TTC549 (cell line): ENCODE results near the gene DNMT3A.

Source experiments
- FAIRE-seq: peaks from 2 replicates; lab custom pipeline; 2012; peaks lifted over from hg19 to GRCh38; lab: Jason Lieb, UNC

The DNMT3A gene

DNA sequence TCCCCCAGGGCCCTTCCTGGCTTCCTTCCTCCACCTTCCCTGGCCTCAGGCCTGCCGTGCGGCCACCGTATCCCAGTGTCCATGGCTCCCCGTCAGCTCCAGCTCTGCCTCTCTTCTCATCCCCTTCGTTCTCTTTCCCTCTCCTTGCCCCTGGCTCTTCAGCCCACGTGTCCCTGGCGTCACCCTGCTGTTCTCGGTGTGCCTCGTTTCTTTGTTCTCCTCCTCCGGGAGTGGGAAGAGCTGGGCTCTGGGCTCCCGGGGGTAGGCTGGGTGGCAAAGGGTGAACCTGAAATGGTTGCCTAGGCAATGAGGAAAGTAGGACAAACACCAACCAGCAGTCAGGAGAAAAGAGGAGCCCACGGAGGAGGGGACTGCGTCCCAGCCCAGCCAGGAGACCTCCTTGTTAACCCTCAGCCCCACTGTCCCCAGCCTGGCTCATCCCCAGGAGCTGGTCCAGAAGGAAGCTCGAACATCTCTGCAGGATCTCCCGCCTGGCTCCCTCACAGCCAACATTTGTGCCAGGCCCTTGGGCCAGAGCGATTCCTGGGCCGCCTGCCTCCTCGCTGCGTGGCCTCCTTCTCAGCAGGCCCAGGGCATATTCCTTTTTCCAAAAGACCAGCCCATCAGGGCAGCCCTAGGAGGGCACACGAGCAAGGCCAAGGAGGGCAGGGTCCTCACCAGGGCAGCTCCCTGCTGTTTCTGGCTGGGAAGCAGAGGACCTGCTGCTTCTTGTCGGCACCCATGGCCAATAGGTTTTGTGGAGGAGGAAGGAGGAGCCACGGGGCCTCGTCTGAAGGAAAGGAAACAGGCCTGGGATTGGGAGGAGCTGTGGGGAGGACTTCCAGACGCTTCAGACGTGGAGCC, 30.9 kb upstream of the DNMT3A start:
- FAIRE-seq: no peak

GRCh38 chr2:25371253-25372241, 29.8 kb upstream of the DNMT3A start:
- FAIRE-seq: no peak

- no peak for FAIRE-seq
Measured at GRCh38 chr2:25369876-25370275, 28.2 kb upstream of the DNMT3A start.

GRCh38 chr2:25369439-25369838, 27.7 kb upstream of the DNMT3A start:
- no peak for FAIRE-seq

DNA sequence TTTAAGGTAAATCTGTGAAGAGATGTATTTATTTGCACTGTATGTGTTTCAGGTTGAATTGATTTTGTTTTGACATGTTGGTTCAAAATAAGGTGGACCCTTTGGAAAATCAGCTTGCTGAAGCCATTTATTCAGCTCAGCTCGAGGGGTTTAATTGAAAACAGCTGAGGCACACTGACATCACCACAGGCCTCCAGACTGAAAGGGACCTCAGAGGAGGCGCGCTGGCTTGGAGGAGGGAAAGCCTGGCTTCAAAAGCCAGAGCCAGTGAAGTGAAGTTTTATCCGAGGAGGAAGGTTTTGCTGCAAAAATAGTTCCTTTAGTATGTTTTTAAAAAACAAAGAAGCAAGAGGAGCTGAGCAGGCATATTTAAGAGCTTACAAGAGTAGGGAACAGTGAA, 26.9 kb upstream of the DNMT3A start:
- no peak for FAIRE-seq

DNA sequence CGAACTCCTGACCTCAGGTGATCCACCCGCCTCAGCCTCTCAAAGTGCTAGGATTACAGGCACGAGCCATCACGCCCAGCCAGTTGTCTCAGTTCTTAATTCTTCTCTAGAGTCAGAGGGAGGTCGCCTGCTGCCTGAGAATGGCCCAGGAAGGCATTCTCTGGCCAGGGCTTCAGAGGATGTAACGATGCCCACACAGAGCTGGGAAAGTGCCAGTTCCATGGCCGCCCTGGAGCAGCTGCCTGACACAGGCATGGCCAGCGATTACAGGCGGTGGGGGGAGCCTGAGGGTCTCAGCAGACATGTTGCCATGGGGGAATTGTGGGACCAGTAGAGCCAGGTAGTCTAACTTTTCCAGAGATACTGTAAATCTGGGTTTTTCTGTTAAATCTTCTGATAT, 25.6 kb upstream of the DNMT3A start:
- FAIRE-seq: no peak

DNA sequence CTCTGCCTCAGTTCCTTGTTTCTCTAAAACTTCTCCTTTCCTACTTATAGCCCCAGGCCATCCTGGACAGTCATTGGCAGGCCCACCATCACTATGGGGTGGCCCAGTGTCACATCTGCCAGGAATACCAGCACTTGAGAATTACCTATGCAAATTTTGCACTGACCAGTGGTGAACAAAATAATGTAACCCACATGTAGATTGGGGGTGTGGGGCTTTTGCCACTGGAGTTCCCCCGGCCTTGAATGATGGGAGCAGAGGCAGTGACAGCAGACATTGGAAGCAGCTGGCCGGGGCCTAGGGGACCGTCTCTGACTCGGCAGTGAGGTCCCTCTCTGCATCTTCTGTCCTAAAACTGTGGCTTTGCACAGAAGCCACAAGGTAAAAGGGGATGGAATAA, 24.9 kb upstream of the DNMT3A start:
- FAIRE-seq: no peak

GRCh38 chr2:25365241-25365640, 23.5 kb upstream of the DNMT3A start:
- FAIRE-seq: no peak

- FAIRE-seq: no peak
Measured at GRCh38 chr2:25363733-25364132, 22.0 kb upstream of the DNMT3A start.

DNA sequence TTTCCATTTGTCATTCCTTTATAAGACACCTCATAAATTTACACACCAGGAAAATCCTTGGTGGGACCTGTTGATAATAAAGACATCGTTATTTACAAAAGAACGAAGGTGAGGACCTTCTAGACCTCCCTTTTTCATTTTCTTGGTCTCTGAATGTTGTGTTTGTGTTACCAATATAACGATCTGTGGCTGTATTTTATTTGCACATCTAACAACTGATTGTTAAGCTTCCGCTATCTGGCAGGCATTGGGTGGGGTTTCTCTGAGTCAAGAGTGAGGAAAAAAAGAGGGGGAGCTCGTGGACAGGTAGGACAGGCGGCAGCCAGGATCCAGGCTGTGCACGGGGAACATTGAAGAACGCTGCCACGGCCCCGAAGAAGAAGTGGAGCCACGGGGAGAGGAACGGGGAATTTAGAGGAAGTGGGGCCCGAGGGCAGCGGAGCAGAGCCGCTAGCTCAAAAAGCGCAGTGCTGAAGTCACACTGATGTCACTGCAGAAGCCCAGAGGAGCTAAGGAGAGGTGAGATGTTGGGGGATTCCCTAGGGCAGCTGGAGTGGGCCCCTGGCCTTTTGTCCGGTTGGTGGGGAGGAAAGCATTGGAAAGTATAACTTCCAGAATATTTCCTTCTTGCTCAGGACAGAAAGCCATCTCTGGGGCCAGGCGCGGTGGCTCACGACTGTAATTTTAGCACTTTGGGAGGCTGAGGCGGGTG, 20.9 kb upstream of the DNMT3A start:
- no peak for FAIRE-seq

DNA sequence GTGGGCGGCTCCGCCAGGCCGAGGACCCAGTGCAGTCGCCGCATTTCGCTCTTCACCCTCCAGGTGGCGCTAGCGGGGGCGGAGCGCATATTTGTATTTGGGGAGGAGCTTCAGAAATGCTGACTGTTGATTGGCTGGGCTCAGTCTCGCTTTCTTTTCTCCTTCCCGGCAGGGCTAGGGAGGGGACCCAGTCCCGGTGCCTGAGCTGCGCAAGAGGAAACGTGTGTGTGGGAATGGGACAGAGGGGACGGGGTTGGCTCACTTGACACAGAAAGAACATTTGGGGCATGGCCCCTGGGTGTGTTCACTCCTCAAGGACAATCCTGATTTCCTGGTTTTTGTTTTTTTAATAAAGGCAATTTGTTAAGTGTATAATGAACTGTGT, 20.3 kb upstream of the DNMT3A start:
- FAIRE-seq: peak; percentile 93

DNA sequence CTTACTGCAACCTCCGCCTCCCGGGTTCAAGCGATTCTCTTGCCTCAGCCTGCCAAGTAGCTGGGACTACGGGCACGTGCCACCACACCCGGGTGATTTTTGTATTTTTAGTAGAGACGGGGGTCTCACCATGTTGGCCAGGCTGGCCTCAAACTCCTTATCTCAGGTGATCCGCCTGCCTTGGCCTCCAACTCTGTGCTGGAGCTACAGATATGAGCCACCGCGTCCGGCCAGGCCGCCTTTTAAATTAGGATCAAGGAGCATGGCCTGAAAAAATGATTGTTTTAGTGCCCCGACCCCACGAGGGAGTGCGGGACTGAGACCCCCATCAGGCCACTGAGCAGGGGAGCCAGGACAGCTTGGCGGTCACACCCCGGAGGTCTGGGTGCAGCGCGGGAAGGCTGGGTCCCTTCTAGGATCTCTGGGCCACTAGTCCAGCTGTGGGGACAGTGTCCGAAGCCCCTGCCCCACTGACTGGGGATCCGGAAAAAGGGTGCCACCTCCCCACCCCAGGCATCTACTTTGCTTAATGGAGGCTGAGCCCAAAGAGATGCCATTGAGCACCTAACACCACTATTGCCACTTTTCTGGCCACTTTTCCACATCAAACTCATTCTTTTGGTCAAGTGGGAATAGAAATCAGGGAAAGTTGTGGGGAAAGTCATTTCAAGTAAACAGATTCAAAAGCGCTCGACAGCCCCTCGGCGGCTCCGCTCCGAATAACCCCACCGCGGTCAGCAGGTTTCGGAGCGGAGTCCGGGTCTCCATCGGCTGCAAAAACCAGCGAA, 19.7 kb upstream of the DNMT3A start:
- no peak for FAIRE-seq

DNA sequence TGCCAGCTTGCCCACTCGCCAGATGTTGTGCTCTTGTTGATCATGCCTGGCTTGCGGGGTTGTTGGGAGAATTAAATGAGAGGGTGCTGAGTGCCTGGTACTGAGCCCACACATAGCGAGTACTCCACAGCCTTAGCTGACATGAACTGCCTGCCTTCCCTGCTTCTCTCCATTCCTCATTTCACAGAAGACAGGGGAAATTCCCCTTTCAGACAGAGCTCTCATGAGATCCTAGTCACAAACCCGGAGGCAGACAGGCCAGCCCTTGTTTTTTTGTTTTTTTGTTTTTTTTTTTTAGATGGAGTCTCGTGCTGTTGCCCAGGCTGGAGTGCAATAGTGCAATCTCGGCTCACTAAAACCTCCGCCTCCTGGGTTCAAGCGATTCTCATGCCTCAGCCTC, 17.1 kb upstream of the DNMT3A start:
- FAIRE-seq: no peak

GRCh38 chr2:25358249-25358815, 16.6 kb upstream of the DNMT3A start:
- FAIRE-seq: no peak

DNA sequence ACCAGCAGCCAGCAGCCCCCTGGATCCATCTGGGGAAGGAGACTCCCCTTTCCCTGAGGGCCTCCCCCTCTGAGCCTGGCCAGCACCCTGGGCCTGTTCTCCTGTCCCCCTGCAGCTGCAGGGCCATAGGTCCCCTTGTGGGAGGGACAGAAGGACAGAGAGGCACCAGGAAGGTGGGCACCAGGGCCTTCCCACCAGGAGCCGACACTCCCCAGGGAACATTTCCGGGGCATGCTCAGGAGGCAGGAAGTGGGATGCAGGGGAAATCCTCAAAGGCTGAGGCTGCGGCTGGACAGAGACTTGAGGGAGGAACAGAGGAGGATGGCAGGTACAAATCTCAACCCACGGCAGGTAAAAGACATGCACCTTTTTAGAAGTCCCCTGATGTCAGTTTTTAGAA, 14.4 kb upstream of the DNMT3A start:
- FAIRE-seq: no peak

GRCh38 chr2:25355270-25355669, 13.5 kb upstream of the DNMT3A start:
- FAIRE-seq: no peak

GRCh38 chr2:25354116-25354515, 12.4 kb upstream of the DNMT3A start:
- FAIRE-seq: no peak

- no peak for FAIRE-seq
Measured at GRCh38 chr2:25349397-25349796, 7.7 kb upstream of the DNMT3A start.

DNA sequence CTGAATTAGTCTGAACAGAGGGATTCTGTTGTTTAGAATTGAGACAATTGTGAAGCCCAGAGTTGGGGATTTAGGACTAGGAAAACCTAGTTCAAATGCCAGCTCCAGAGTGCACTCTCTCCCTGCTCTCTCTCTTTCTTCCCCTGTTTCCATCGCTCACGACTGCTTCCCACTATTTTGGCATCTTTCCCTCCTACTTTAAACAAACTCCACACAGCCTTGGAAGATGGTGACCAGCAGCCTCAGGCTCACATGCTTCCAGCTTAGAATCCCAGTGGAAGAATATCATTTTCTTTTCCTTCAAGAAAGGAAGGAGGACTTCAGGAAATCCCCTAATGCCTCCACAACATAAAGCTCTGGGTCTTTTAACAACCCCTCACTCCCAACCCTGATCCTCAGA, 6.1 kb upstream of the DNMT3A start:
- no peak for FAIRE-seq

- no peak for FAIRE-seq
Measured at GRCh38 chr2:25347205-25347815, 5.6 kb upstream of the DNMT3A start.
